H9 (cell line): ENCODE data around the gene CCDC9B. TPM values are rescaled to one million over a fixed set of nuclear protein-coding genes. Genes with fewer than 3 reads are reported as not detected.
A peak's percentile ranks its signal among the peaks of the same experiment; 100 is the strongest.

Source experiments
- DNase-seq: peaks from one replicate; pipeline ENCODE4 v3.0.0-alpha.2; 2017
- H2AFZ ChIP-seq: one replicate; pipeline ENCODE4 v1.6.1; 2013; ENCODE audit warnings: mild to moderate bottlenecking, low read length, control low read depth, moderate library complexity
- H2AK5ac ChIP-seq: 2 replicates; pipeline ENCODE4 v1.6.1; 2013; ENCODE audit warnings: low read length, control low read depth, mixed read lengths; ENCODE audit not compliant: insufficient read length
- H2BK120ac ChIP-seq: one replicate; pipeline ENCODE4 v1.6.1; 2013; ENCODE audit warnings: low read depth, mild to moderate bottlenecking, low read length, control low read depth, inconsistent platforms; ENCODE audit not compliant: poor library complexity, severe bottlenecking
- H2BK12ac ChIP-seq: 2 replicates; pipeline ENCODE4 v1.6.1; 2013; ENCODE audit warnings: low read length, control low read depth, mixed read lengths, low read depth; ENCODE audit not compliant: insufficient read length
- H2BK15ac ChIP-seq: 2 replicates; pipeline ENCODE4 v1.6.1; 2013; ENCODE audit warnings: low read depth, low read length, control low read depth
- H2BK20ac ChIP-seq: one replicate; pipeline ENCODE4 v1.6.1; 2013; ENCODE audit warnings: low read depth, mild to moderate bottlenecking, low read length, control low read depth, inconsistent platforms; ENCODE audit not compliant: poor library complexity, severe bottlenecking
- H2BK5ac ChIP-seq: 2 replicates; pipeline ENCODE4 v1.6.1; 2013; ENCODE audit warnings: low read length, control low read depth, mixed read lengths; ENCODE audit not compliant: insufficient read length
- H3K14ac ChIP-seq: 2 replicates; pipeline ENCODE4 v1.6.1; 2013; ENCODE audit warnings: low read length, control low read depth; ENCODE audit not compliant: insufficient read depth
- H3K18ac ChIP-seq: 2 replicates; pipeline ENCODE4 v1.6.1; 2013; ENCODE audit warnings: low read depth, mild to moderate bottlenecking, mixed read lengths, low read length, control low read depth; ENCODE audit not compliant: insufficient read length
- H3K23ac ChIP-seq: 2 replicates; pipeline ENCODE4 v1.6.1; 2013; ENCODE audit warnings: low read length, control low read depth, mixed read lengths, low read depth; ENCODE audit not compliant: insufficient read length
- H3K23me2 ChIP-seq: 2 replicates; pipeline ENCODE4 v1.6.1; 2013; ENCODE audit warnings: low read depth, mild to moderate bottlenecking, mixed read lengths, low read length, control low read depth; ENCODE audit not compliant: insufficient read length, poor library complexity, severe bottlenecking
- H3K27ac ChIP-seq: 2 replicates; pipeline ENCODE4 v1.5.1; 2013; ENCODE audit warnings: low read length, control low read depth, mixed read lengths, low read depth; ENCODE audit not compliant: insufficient read length
- H3K27me3 ChIP-seq: 2 replicates; pipeline ENCODE4 v1.6.1; 2013; ENCODE audit warnings: low read length, control low read depth, inconsistent platforms; ENCODE audit not compliant: insufficient read depth
- H3K4ac ChIP-seq: 2 replicates; pipeline ENCODE4 v1.6.1; 2013; ENCODE audit warnings: low read depth, mild to moderate bottlenecking, control low read depth, inconsistent platforms, low read length, moderate library complexity
- H3K4me1 ChIP-seq: 2 replicates; pipeline ENCODE4 v1.6.1; 2013; ENCODE audit warnings: low read length, control low read depth, inconsistent platforms; ENCODE audit not compliant: insufficient read depth
- H3K4me2 ChIP-seq: 2 replicates; pipeline ENCODE4 v1.6.1; 2013; ENCODE audit warnings: low read length, control low read depth, mixed read lengths; ENCODE audit not compliant: insufficient read length, insufficient read depth
- H3K56ac ChIP-seq: 2 replicates; pipeline ENCODE4 v1.6.1; 2013; ENCODE audit warnings: low read depth, mild to moderate bottlenecking, mixed read lengths, low read length, control low read depth; ENCODE audit not compliant: insufficient read length
- H3K79me1 ChIP-seq: 2 replicates; pipeline ENCODE4 v1.6.1; 2013; ENCODE audit warnings: low read depth, mild to moderate bottlenecking, moderate library complexity, low read length, control low read depth, inconsistent platforms; ENCODE audit not compliant: insufficient read depth, poor library complexity, severe bottlenecking
- H3K79me2 ChIP-seq: 2 replicates; pipeline ENCODE4 v1.6.1; 2013; ENCODE audit warnings: low read length, control low read depth, inconsistent platforms; ENCODE audit not compliant: insufficient read depth
- H3K9ac ChIP-seq: 2 replicates; pipeline ENCODE4 v1.6.1; 2013; ENCODE audit warnings: low read length, control low read depth, mixed read lengths; ENCODE audit not compliant: insufficient read length; ENCODE audit errors: extremely low read depth
- H3K9me3 ChIP-seq: one replicate; pipeline ENCODE4 v1.6.1; 2013; ENCODE audit warnings: low read depth, low read length, inconsistent platforms; ENCODE audit not compliant: control insufficient read depth
- H3T11ph ChIP-seq: one replicate; pipeline ENCODE4 v1.6.1; 2013; ENCODE audit warnings: mild to moderate bottlenecking, low read length, control low read depth, inconsistent platforms
- H4K20me1 ChIP-seq: one replicate; pipeline ENCODE4 v1.6.1; 2013; ENCODE audit not compliant: control insufficient read depth, insufficient read length, insufficient read depth
- H4K5ac ChIP-seq: 2 replicates; pipeline ENCODE4 v1.6.1; 2013; ENCODE audit warnings: low read depth, mild to moderate bottlenecking, mixed read lengths, low read length, control low read depth; ENCODE audit not compliant: insufficient read length
- H4K8ac ChIP-seq: replicated peaks from 2 replicates; pipeline ENCODE4 v1.6.1; 2013; ENCODE audit warnings: low read length, control low read depth, mixed read lengths, low read depth; ENCODE audit not compliant: insufficient read length
- H4K91ac ChIP-seq: 2 replicates; pipeline ENCODE4 v1.6.1; 2013; ENCODE audit warnings: low read depth, mild to moderate bottlenecking, moderate library complexity, mixed read lengths, low read length, control low read depth; ENCODE audit not compliant: insufficient read length
- H3K27ac Mint-ChIP-seq, 3 experiments: 2 replicates in 2 of 3; 3 replicates in 1 of 3; pipeline ENCODE4 v1.8.0; 2020 to 2021; ENCODE audit warnings: mixed read lengths in 3 of 3, mild to moderate bottlenecking in 1 of 3, moderate library complexity in 1 of 3
- H3K27me3 Mint-ChIP-seq: 2 replicates; pipeline ENCODE4 v1.8.0; 2021; ENCODE audit warnings: low read depth, mild to moderate bottlenecking, moderate library complexity, mixed read lengths
- H3K36me3 Mint-ChIP-seq, 3 experiments: 2 replicates in 2 of 3; 3 replicates in 1 of 3; pipeline ENCODE4 v1.8.0; 2020 to 2021; ENCODE audit warnings: low read depth in 3 of 3, mixed read lengths in 3 of 3; ENCODE audit not compliant: insufficient read depth in 1 of 3
- H3K4me1 Mint-ChIP-seq, 2 experiments: 2 replicates each; pipeline ENCODE4 v1.8.0; 2020; ENCODE audit warnings: mixed read lengths in 2 of 2
- H3K4me3 Mint-ChIP-seq, 2 experiments: 2 replicates in 1 of 2; 3 replicates in 1 of 2; pipeline ENCODE4 v1.8.0; 2020 to 2021; ENCODE audit warnings: mild to moderate bottlenecking in 2 of 2, mixed read lengths in 2 of 2, moderate library complexity in 1 of 2
- H3K9me3 Mint-ChIP-seq, 2 experiments: 2 replicates in 1 of 2; 3 replicates in 1 of 2; pipeline ENCODE4 v1.8.0; 2020; ENCODE audit warnings: mild to moderate bottlenecking in 2 of 2, mixed read lengths in 2 of 2, moderate library complexity in 1 of 2
- CTCF ChIP-seq: fragments of 200-600 bp; sonication (generic); conservative IDR thresholded peaks from 3 replicates; pipeline ENCODE4 v1.8.0; 2021; ENCODE audit warnings: antibody characterized with exemption, mild to moderate bottlenecking
- WGBS: extraction: QIAGEN DNeasy Blood & Tissue Kit; methylation state at CpG from one replicate; pipeline ENCODE4 v1.1.7; 2013; ENCODE audit warnings: missing lambda C conversion rate, low lambda C conversion rate, mixed read lengths; ENCODE audit not compliant: insufficient read length; ENCODE audit errors: extremely low coverage; 5-methylcytosine and 5-hydroxymethylcytosine counted together
- total RNA-seq: library from RNA; stranded (reverse); gene quantifications from 2 replicates; pipeline ENCODE4 v1.2.1, GENCODE V29; 2021

The CCDC9B gene
- total RNA-seq, 1 experiment from 2014 or later: 0.48 TPM

- DNase-seq: no peak
- Histone ChIP-seq H3K4me2 (no peak overlapping the region), H3K23me2 (peaks cover 7% of the 10 kb centered on the region), H4K91ac (no peak overlapping the region), H3K23ac (no peak overlapping the region), H2AK5ac (no peak overlapping the region), H4K5ac (no peak overlapping the region), H3T11ph (no peak overlapping the region), H3K27me3 (peaks cover 26% of the 10 kb centered on the region; the same call in 1 of the 2 replicates), H3K79me2 (no peaks in the 10 kb centered on the region), H3K18ac (no peak overlapping the region), H2BK5ac (no peak overlapping the region), H4K8ac (no peak overlapping the region), H3K56ac (no peak overlapping the region), H2BK20ac (no peak overlapping the region), H2BK12ac (no peak overlapping the region), H3K9me3 (no peaks in the 10 kb centered on the region), H3K9ac (no peak overlapping the region), H3K27ac (no peak overlapping the region), H4K20me1 (no peaks in the 10 kb centered on the region), H3K4ac (no peak overlapping the region), H3K79me1 (no peaks in the 10 kb centered on the region), H3K14ac (peak overlapping the region; percentile 42; the same call in 1 of the 2 replicates), H2AFZ (no peak overlapping the region), H2BK120ac (no peak overlapping the region), H2BK15ac (no peak overlapping the region), H3K4me1 (peaks cover 5% of the 10 kb centered on the region)
- no peak overlapping the region for H3K27ac Mint-ChIP-seq
- H3K36me3 Mint-ChIP-seq: no peaks in the 10 kb centered on the region; a peak in 2 of 7 replicates
- H3K27me3 Mint-ChIP-seq: peaks cover 83% of the 10 kb centered on the region
- no CpG with 5 or more reads among the region's 7 CpGs for WGBS
- TF ChIP-seq CTCF: no peak
- peaks cover 34 to 43% of the 10 kb centered on the region in 2 experiments for H3K4me1 Mint-ChIP-seq
- no peak overlapping the region; a peak in 1 of 5 replicates for H3K4me3 Mint-ChIP-seq
- H3K9me3 Mint-ChIP-seq: no peaks in the 10 kb centered on the region
Measured at GRCh38 chr15:40286061-40286532, 54.6 kb downstream of the CCDC9B start.
